ENCODE measurements around the gene MNDA. TPM values are rescaled to one million over a fixed set of nuclear protein-coding genes. Genes with fewer than 3 reads are reported as not detected.
"Not testable (repeated sequence)": the region's sequence is repeated elsewhere in the genome, so short reads cannot be mapped to it uniquely, and the experiment has no call there.

Gene MNDA
- total RNA-seq, 1 donor from 2014 or later: not detected

GRCh38 chr1:158864595-158864994 lies 33.4 kb downstream of the MNDA start:
- H2AFZ ChIP-seq (ENCODE audit: low read depth, low read length): no peak overlapping the region
- DNase-seq (ENCODE audit: low read depth): no peak
- no peak overlapping the region for H3K27ac Mint-ChIP-seq (ENCODE audit: unreplicated experiment)
- H3K9me3 ChIP-seq (ENCODE audit: insufficient read depth, low read depth, low read length): no peaks in the 10 kb centered on the region
- no peaks in the 10 kb centered on the region for H3K27me3 ChIP-seq (ENCODE audit: insufficient read depth, low read length)
- H3K36me3 Mint-ChIP-seq (ENCODE audit: low read depth, unreplicated experiment): no peaks in the 10 kb centered on the region
- no peak overlapping the region for H3K27ac ChIP-seq (ENCODE audit: low read depth, low read length)
- H3K27me3 Mint-ChIP-seq (ENCODE audit: low read depth, unreplicated experiment): no peaks in the 10 kb centered on the region
- no peak overlapping the region for H3K4me3 Mint-ChIP-seq (ENCODE audit: unreplicated experiment)
- peaks cover 8% of the 10 kb centered on the region for H3K9me3 Mint-ChIP-seq (ENCODE audit: unreplicated experiment)
- H3K4me2 ChIP-seq (ENCODE audit: low read length): no peak overlapping the region
- H3K4me1 Mint-ChIP-seq (ENCODE audit: low read depth, unreplicated experiment): no peaks in the 10 kb centered on the region
- H3K4me1 ChIP-seq (ENCODE audit: insufficient read depth, low read length): no peaks in the 10 kb centered on the region
- TF ChIP-seq EZH2 (IDR thresholded peaks at IDR 0.05; ENCODE audit: insufficient read depth, low read length) (no peak), CTCF (IDR thresholded peaks at IDR 0.05; ENCODE audit: insufficient read depth, low read depth, low read length) (no peak)
- no peaks in the 10 kb centered on the region for H4K20me1 ChIP-seq (ENCODE audit: insufficient read depth, low read length)
- no peak overlapping the region for H3K4me3 ChIP-seq (ENCODE audit: insufficient read depth, low read depth, low read length)
- no peaks in the 10 kb centered on the region for H3K36me3 ChIP-seq (ENCODE audit: insufficient read depth, low read length)
- H3K9ac ChIP-seq (ENCODE audit: low read length): no peak overlapping the region
- no peaks in the 10 kb centered on the region for H3K79me2 ChIP-seq (ENCODE audit: insufficient read depth, low read length)
- FAIRE-seq: no peak

- not testable (repeated sequence) for H3K4me3 Mint-ChIP-seq (ENCODE audit: unreplicated experiment); H3K9ac ChIP-seq (ENCODE audit: low read length); H3K4me3 ChIP-seq (ENCODE audit: insufficient read depth, low read depth, low read length); H4K20me1 ChIP-seq (ENCODE audit: insufficient read depth, low read length); H3K27ac ChIP-seq (ENCODE audit: low read depth, low read length); H3K36me3 Mint-ChIP-seq (ENCODE audit: low read depth, unreplicated experiment); H3K4me1 Mint-ChIP-seq (ENCODE audit: low read depth, unreplicated experiment); H3K36me3 ChIP-seq (ENCODE audit: insufficient read depth, low read length); H3K9me3 ChIP-seq (ENCODE audit: insufficient read depth, low read depth, low read length); H2AFZ ChIP-seq (ENCODE audit: low read depth, low read length); H3K27me3 Mint-ChIP-seq (ENCODE audit: low read depth, unreplicated experiment); H3K9me3 Mint-ChIP-seq (ENCODE audit: unreplicated experiment); H3K27me3 ChIP-seq (ENCODE audit: insufficient read depth, low read length); H3K27ac Mint-ChIP-seq (ENCODE audit: unreplicated experiment); H3K79me2 ChIP-seq (ENCODE audit: insufficient read depth, low read length); FAIRE-seq; H3K4me1 ChIP-seq (ENCODE audit: insufficient read depth, low read length); H3K4me2 ChIP-seq (ENCODE audit: low read length); DNase-seq (ENCODE audit: low read depth)
Observed at GRCh38 chr1:158870438-158870837, 39.3 kb downstream of the MNDA start.

DNA sequence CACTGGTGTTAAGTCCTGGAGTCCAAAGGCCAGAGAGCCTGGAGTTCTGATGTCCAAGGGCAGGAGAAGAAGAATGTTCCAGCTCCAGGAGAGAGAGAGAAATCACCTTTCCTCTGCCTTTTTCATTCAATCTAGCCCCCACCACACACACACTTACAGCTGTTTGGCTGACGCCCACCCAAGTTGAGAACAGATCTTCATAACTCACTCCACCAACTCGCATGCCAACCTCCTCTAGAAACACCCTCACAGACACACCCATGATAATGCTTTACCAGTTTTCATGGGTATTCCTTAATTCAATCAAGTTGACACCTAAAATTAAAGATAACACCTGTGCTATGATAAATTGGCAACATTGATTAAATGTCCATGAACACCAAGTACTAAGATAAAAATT lies 42.0 kb downstream of the MNDA start:
- FAIRE-seq: no peak
- no peaks in the 10 kb centered on the region for H3K9me3 Mint-ChIP-seq (ENCODE audit: unreplicated experiment)
- Histone ChIP-seq H2AFZ (ENCODE audit: low read depth, low read length) (no peak overlapping the region), H3K9ac (ENCODE audit: low read length) (no peak overlapping the region), H3K79me2 (ENCODE audit: insufficient read depth, low read length) (no peaks in the 10 kb centered on the region), H3K27ac (ENCODE audit: low read depth, low read length) (no peak overlapping the region), H4K20me1 (ENCODE audit: insufficient read depth, low read length) (no peaks in the 10 kb centered on the region), H3K27me3 (ENCODE audit: insufficient read depth, low read length) (no peaks in the 10 kb centered on the region), H3K36me3 (ENCODE audit: insufficient read depth, low read length) (no peaks in the 10 kb centered on the region), H3K4me1 (ENCODE audit: insufficient read depth, low read length) (no peaks in the 10 kb centered on the region), H3K9me3 (ENCODE audit: insufficient read depth, low read depth, low read length) (no peaks in the 10 kb centered on the region), H3K4me2 (ENCODE audit: low read length) (no peak overlapping the region), H3K4me3 (ENCODE audit: insufficient read depth, low read depth, low read length) (no peak overlapping the region)
- DNase-seq (ENCODE audit: low read depth): no peak
- H3K4me3 Mint-ChIP-seq (ENCODE audit: unreplicated experiment): no peak overlapping the region
- no peaks in the 10 kb centered on the region for H3K27me3 Mint-ChIP-seq (ENCODE audit: low read depth, unreplicated experiment)
- TF ChIP-seq EZH2 (IDR thresholded peaks at IDR 0.05; ENCODE audit: insufficient read depth, low read length) (no peak), CTCF (IDR thresholded peaks at IDR 0.05; ENCODE audit: insufficient read depth, low read depth, low read length) (no peak)
- no peaks in the 10 kb centered on the region for H3K36me3 Mint-ChIP-seq (ENCODE audit: low read depth, unreplicated experiment)
- no peak overlapping the region for H3K27ac Mint-ChIP-seq (ENCODE audit: unreplicated experiment)
- H3K4me1 Mint-ChIP-seq (ENCODE audit: low read depth, unreplicated experiment): no peaks in the 10 kb centered on the region
